Spleen (tissue), 11 donors: ENCODE data around the gene SHE. TPM values are rescaled to one million over a fixed set of nuclear protein-coding genes. Genes with fewer than 3 reads are reported as not detected.
"Not testable (repeated sequence)": the region's sequence is repeated elsewhere in the genome, so short reads cannot be mapped to it uniquely, and the experiment has no call there.

Experiments
- DNase-seq: peaks from one replicate; pipeline ENCODE4 v3.0.0-alpha.2; 2020
- H3K27ac ChIP-seq, 8 donors: fragments of 200-600 bp; sonication (generic) in 7 of 8; 1 replicate in 4 of 8; 2 replicates in 4 of 8; pipeline versions ENCODE4 v1.5.0 to v1.8.0; 2016 to 2021; ENCODE audit warnings: inconsistent platforms in 4 of 8, mild to moderate bottlenecking in 4 of 8, moderate library complexity in 1 of 8
- H3K27me3 ChIP-seq, 7 donors: fragments of 200-600 bp; sonication (generic) in 6 of 7; replicated peaks in 1 of 7; 1 replicate in 4 of 7; 2 replicates in 3 of 7; pipeline versions ENCODE4 v1.5.0 to v1.8.0; 2016 to 2021; ENCODE audit warnings: inconsistent platforms in 3 of 7, mild to moderate bottlenecking in 1 of 7
- H3K36me3 ChIP-seq, 6 donors: fragments of 200-600 bp; sonication (generic) in 5 of 6; 1 replicate in 4 of 6; 2 replicates in 2 of 6; pipeline versions ENCODE4 v1.5.0 to v1.8.0; 2016 to 2021; ENCODE audit warnings: inconsistent platforms in 2 of 6
- H3K4me1 ChIP-seq, 6 donors: fragments of 200-600 bp; sonication (generic) in 5 of 6; 1 replicate in 3 of 6; 2 replicates in 3 of 6; pipeline versions ENCODE4 v1.5.0 to v1.8.0; 2016 to 2021; ENCODE audit warnings: inconsistent platforms in 3 of 6
- H3K4me3 ChIP-seq, 8 donors: fragments of 200-600 bp; sonication (generic) in 7 of 8; 1 replicate in 4 of 8; 2 replicates in 4 of 8; pipeline versions ENCODE4 v1.5.0 to v1.8.0; 2016 to 2021; ENCODE audit warnings: inconsistent platforms in 4 of 8, mild to moderate bottlenecking in 4 of 8, moderate library complexity in 2 of 8
- H3K9me3 ChIP-seq, 8 donors: fragments of 200-600 bp; sonication (generic) in 7 of 8; 1 replicate in 4 of 8; 2 replicates in 4 of 8; pipeline versions ENCODE4 v1.5.0 to v1.8.0; 2016 to 2021; ENCODE audit warnings: inconsistent platforms in 4 of 8
- CTCF ChIP-seq, 11 experiments: fragments of 200-600 bp in 7 of 11; fragments of 450-650 bp in 4 of 11; sonication (generic) in 4 of 11; IDR thresholded peaks in 8 of 11; conservative IDR thresholded peaks in 3 of 11; 1 replicate in 7 of 11; 2 replicates in 4 of 11; pipeline versions ENCODE4 v1.4.0 to v1.8.0; 2016 to 2021; ENCODE audit warnings: antibody characterized with exemption in 11 of 11, inconsistent platforms in 4 of 11, mild to moderate bottlenecking in 1 of 11
- POLR2A ChIP-seq, 3 donors: fragments of 450-650 bp; IDR thresholded peaks; one replicate each; pipeline ENCODE4 v1.5.1; 2017; ENCODE audit warnings: antibody characterized with exemption in 3 of 3, mild to moderate bottlenecking in 1 of 3
- POLR2AphosphoS5 ChIP-seq, 3 donors: sonication (generic); formaldehyde crosslinking; IDR thresholded peaks; one replicate each; pipeline ENCODE4 v1.5.1; 2017; ENCODE audit warnings: antibody characterized with exemption in 3 of 3
- WGBS, 5 donors: extraction: QIAGEN DNeasy Blood & Tissue Kit in 3 of 5; methylation state at CpG; one replicate each; pipeline versions ENCODE4 v1.1.5 to v1.1.7; 2013 to 2018; 5-methylcytosine and 5-hydroxymethylcytosine counted together
- intact Hi-C: fragments of 100-400 bp; cut with DNase I; formaldehyde crosslinking; loops from one replicate; pipeline ENCODE4 v1.15.0; 2023; ENCODE audit warnings: low total_unique reads
- polyA plus RNA-seq, 3 donors: library from polyadenylated mRNA; stranded (reverse); fragments of 200-250 nt; gene quantifications; one replicate each; pipeline ENCODE4 v1.2.1, GENCODE V29; 2013
- total RNA-seq, 7 donors: library from RNA; depleted of rRNA in 3 of 7; stranded (reverse); fragments of >200 nt in 3 of 7; fragmentation: NEBNext Ultra II Directional in 4 of 7; extraction: Animal tissue kit (Norgen Biotek cat#: 25700) in 4 of 7; gene quantifications; one replicate each; pipeline versions ENCODE4 v1.1.0 to v1.2.1, GENCODE V29; 2016 to 2021
- donor health status: healthy with polysubstance abuse.
- donor health status: DM: no; HTN: no; CAD: no; lungs with moderate emphysema.
- donor health status: DM: no; HTN: no; CAD: no.
- donor health status: Bipolar disorder and iron deficiency.
- donor health status: healthy.
- donor health status: DM: no; HTN: no; CAD: no.
- donor health status: DM: yes; HTN: yes; CAD: no.

SHE gene
- total and polyA plus RNA-seq, 10 donors = 8.2 to 54.7 (median 32.4) TPM

- Histone ChIP-seq H3K9me3 (no peaks in the 10 kb centered on the region), H3K4me3 (no peak overlapping the region), H3K27ac (no peak overlapping the region), H3K27me3 (no peaks in the 10 kb centered on the region), H3K4me1 (no peaks in the 10 kb centered on the region), H3K36me3 (no peaks in the 10 kb centered on the region)
- DNase-seq = no peak
- intact Hi-C loops = no loop called here
- TF ChIP-seq POLR2A (IDR thresholded peaks at IDR 0.05) = no peak
- TF ChIP-seq CTCF (IDR thresholded peaks at IDR 0.05 in 8 of 11, conservative IDR thresholded peaks at IDR 0.05 in 3 of 11) = no peak
- no peak for TF ChIP-seq POLR2AphosphoS5 (IDR thresholded peaks at IDR 0.05)
- WGBS, 5 donors = 75 to 92% (median 82%) methylated on average over 7 of the region's 7 CpGs
Measured at GRCh38 chr1:154536570-154536969, 34.4 kb upstream of the SHE start.

- no peak for DNase-seq
- intact Hi-C loops = no loop called here
- no peak overlapping the region for H3K27ac ChIP-seq
Measured at GRCh38 chr1:154533952-154534844, 32.0 kb upstream of the SHE start.

GRCh38 chr1:154531950-154532349 is 29.7 kb upstream of the SHE start:
- H3K4me1 ChIP-seq, intact Hi-C loops, H3K9me3 ChIP-seq, DNase-seq, H3K27ac ChIP-seq, H3K36me3 ChIP-seq, H3K4me3 ChIP-seq, H3K27me3 ChIP-seq: not testable (repeated sequence)
- WGBS, 5 donors = 87 to 97% (median 96%) methylated on average over 7 to 13 of the region's 13 CpGs

More at GRCh38 chr1:154533952-154534844, 32.0 kb upstream of the SHE start:
- Histone ChIP-seq H3K4me1 (no peaks in the 10 kb centered on the region), H3K4me3 (no peak overlapping the region), H3K9me3 (no peaks in the 10 kb centered on the region), H3K36me3 (no peaks in the 10 kb centered on the region), H3K27me3 (no peaks in the 10 kb centered on the region)
- TF ChIP-seq POLR2A (IDR thresholded peaks at IDR 0.05) = no peak
- no peak for TF ChIP-seq CTCF (IDR thresholded peaks at IDR 0.05 in 8 of 11, conservative IDR thresholded peaks at IDR 0.05 in 3 of 11)
- TF ChIP-seq POLR2AphosphoS5 (IDR thresholded peaks at IDR 0.05) = no peak
- WGBS, 5 donors = 75 to 84% (median 81%) methylated on average over 11 of the region's 11 CpGs

- no peak overlapping the region for H3K4me3 ChIP-seq
- 86 to 98% (median 92%) methylated on average over 6 of the region's 6 CpGs for WGBS, 5 donors
- no peak for TF ChIP-seq CTCF (IDR thresholded peaks at IDR 0.05 in 8 of 11, conservative IDR thresholded peaks at IDR 0.05 in 3 of 11)
- no peak for TF ChIP-seq POLR2A (IDR thresholded peaks at IDR 0.05)
- TF ChIP-seq POLR2AphosphoS5 (IDR thresholded peaks at IDR 0.05) = no peak
- H3K9me3 ChIP-seq = no peaks in the 10 kb centered on the region
- peaks cover 0 to 4% (median 0%) of the 10 kb centered on the region in 6 donors for H3K4me1 ChIP-seq
- no peaks in the 10 kb centered on the region for H3K36me3 ChIP-seq
- no peak for DNase-seq
- intact Hi-C loops = no loop called here
- no peak overlapping the region for H3K27ac ChIP-seq
- no peaks in the 10 kb centered on the region for H3K27me3 ChIP-seq
Measured at GRCh38 chr1:154529308-154529707, 27.1 kb upstream of the SHE start.
